ENCODE measurements around the gene RHBDD3. TPM values are rescaled to one million over a fixed set of nuclear protein-coding genes. Genes with fewer than 3 reads are reported as not detected.

Gene RHBDD3
- total and polyA plus RNA-seq, 9 of the 15 experiments (the other 6 are each of a cell fraction or from before 2014, with no cell fraction given), result 0.32 to 35.6 (median 14.0) TPM

GRCh38 chr22:29267858-29268510, at the start of gene RHBDD3, which contains the start of gene EWSR1 (continued):
- 0 out of 2 replicates have a peak, but pooled peaks have one; percentile 48 for TF ChIP-seq ZNF609 (CRISPR knock-in tag; IDR thresholded peaks at IDR 0.05; ENCODE audit: borderline replicate concordance)
- TF ChIP-seq, protein P1, sequence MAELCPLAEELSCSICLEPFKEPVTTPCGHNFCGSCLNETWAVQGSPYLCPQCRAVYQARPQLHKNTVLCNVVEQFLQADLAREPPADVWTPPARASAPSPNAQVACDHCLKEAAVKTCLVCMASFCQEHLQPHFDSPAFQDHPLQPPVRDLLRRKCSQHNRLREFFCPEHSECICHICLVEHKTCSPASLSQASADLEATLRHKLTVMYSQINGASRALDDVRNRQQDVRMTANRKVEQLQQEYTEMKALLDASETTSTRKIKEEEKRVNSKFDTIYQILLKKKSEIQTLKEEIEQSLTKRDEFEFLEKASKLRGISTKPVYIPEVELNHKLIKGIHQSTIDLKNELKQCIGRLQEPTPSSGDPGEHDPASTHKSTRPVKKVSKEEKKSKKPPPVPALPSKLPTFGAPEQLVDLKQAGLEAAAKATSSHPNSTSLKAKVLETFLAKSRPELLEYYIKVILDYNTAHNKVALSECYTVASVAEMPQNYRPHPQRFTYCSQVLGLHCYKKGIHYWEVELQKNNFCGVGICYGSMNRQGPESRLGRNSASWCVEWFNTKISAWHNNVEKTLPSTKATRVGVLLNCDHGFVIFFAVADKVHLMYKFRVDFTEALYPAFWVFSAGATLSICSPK (IDR thresholded peaks at IDR 0.05; ENCODE audit: borderline replicate concordance), result no peak
- TF ChIP-seq TAF9B (IDR thresholded peaks at IDR 0.05; ENCODE audit: partially characterized antibody), result peak; percentile 85
- TF ChIP-seq ZNF197 (CRISPR knock-in tag; IDR thresholded peaks at IDR 0.05; ENCODE audit: low read depth), result 0 out of 2 replicates have a peak, but pooled peaks have one; percentile 52
- TF ChIP-seq MCM3 (IDR thresholded peaks at IDR 0.05), result no peak
- no peak for TF ChIP-seq KHSRP (IDR thresholded peaks at IDR 0.05)
- TF ChIP-seq FOXA1 (IDR thresholded peaks at IDR 0.05; ENCODE audit: borderline replicate concordance), result no peak
- TF ChIP-seq ZNF311 (CRISPR knock-in tag; IDR thresholded peaks at IDR 0.05), result no peak
- TF ChIP-seq BDP1 (IDR thresholded peaks at IDR 0.05; ENCODE audit: insufficient read depth, insufficient read length), result no peak
- TF ChIP-seq, protein P2, sequence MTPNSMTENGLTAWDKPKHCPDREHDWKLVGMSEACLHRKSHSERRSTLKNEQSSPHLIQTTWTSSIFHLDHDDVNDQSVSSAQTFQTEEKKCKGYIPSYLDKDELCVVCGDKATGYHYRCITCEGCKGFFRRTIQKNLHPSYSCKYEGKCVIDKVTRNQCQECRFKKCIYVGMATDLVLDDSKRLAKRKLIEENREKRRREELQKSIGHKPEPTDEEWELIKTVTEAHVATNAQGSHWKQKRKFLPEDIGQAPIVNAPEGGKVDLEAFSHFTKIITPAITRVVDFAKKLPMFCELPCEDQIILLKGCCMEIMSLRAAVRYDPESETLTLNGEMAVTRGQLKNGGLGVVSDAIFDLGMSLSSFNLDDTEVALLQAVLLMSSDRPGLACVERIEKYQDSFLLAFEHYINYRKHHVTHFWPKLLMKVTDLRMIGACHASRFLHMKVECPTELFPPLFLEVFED (CRISPR knock-in tag; conservative IDR thresholded peaks at IDR 0.05), result no peak
- no peak for TF ChIP-seq SMC3 (conservative IDR thresholded peaks at IDR 0.05; ENCODE audit: insufficient read depth, low read depth, low read length)
- TF ChIP-seq, protein P3, sequence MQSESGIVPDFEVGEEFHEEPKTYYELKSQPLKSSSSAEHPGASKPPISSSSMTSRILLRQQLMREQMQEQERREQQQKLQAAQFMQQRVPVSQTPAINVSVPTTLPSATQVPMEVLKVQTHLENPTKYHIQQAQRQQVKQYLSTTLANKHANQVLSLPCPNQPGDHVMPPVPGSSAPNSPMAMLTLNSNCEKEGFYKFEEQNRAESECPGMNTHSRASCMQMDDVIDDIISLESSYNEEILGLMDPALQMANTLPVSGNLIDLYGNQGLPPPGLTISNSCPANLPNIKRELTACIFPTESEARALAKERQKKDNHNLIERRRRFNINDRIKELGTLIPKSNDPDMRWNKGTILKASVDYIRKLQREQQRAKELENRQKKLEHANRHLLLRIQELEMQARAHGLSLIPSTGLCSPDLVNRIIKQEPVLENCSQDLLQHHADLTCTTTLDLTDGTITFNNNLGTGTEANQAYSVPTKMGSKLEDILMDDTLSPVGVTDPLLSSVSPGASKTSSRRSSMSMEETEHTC (IDR thresholded peaks at IDR 0.05), result 0 out of 2 replicates have a peak, but pooled peaks have one; percentile 47
- TF ChIP-seq MAX (CRISPR knock-in tag; IDR thresholded peaks at IDR 0.05), result peak; percentile 29
- TF ChIP-seq UBTF (IDR thresholded peaks at IDR 0.05; ENCODE audit: borderline replicate concordance in 1 of 2, low read depth in 2 of 2, low read length in 2 of 2), result peak in 1 of 2 experiments; percentile 54; a peak in 1 of 4 replicates
- TF ChIP-seq KAT7 (CRISPR knock-in tag; IDR thresholded peaks at IDR 0.05; ENCODE audit: borderline replicate concordance), result no peak

Data from K562 (cell line).